Muscle layer of duodenum (tissue), 2 donors: ENCODE data around the gene FSTL5.

ENCODE experiments used
- H3K27ac ChIP-seq: one replicate; pipeline ENCODE4 v1.7.0; 2013; ENCODE audit warnings: mild to moderate bottlenecking, low read length
- H3K27me3 ChIP-seq: one replicate; pipeline ENCODE4 v1.7.0; 2013; ENCODE audit warnings: low read depth, mild to moderate bottlenecking, control low read depth, low read length
- H3K36me3 ChIP-seq, 2 donors: one replicate each; pipeline ENCODE4 v1.7.0; 2013; ENCODE audit warnings: low read length in 2 of 2, control low read depth in 1 of 2, mild to moderate bottlenecking in 1 of 2; ENCODE audit not compliant: insufficient read depth in 2 of 2, control insufficient read depth in 1 of 2
- H3K4me1 ChIP-seq, 2 donors: one replicate each; pipeline ENCODE4 v1.7.0; 2013; ENCODE audit warnings: low read length in 2 of 2, mild to moderate bottlenecking in 2 of 2, control low read depth in 1 of 2, moderate library complexity in 1 of 2; ENCODE audit not compliant: insufficient read depth in 2 of 2, control insufficient read depth in 1 of 2
- H3K4me3 ChIP-seq, 2 donors: one replicate each; pipeline ENCODE4 v1.7.0; 2013; ENCODE audit warnings: low read length in 2 of 2, low read depth in 1 of 2, mild to moderate bottlenecking in 1 of 2
- H3K9me3 ChIP-seq, 2 donors: one replicate each; pipeline ENCODE4 v1.7.0; 2013; ENCODE audit warnings: low read length in 2 of 2, control low read depth in 1 of 2, mild to moderate bottlenecking in 1 of 2; ENCODE audit not compliant: control insufficient read depth in 1 of 2
- donor health status: healthy.

Gene FSTL5

GRCh38 chr4:161936625-161937550 lies 226.9 kb downstream of the FSTL5 start:
- Histone ChIP-seq H3K9me3 (peaks cover 0 to 3% of the 10 kb centered on the region in 2 donors), H3K27ac (no peak overlapping the region), H3K36me3 (no peaks in the 10 kb centered on the region), H3K4me3 (no peak overlapping the region), H3K27me3 (no peaks in the 10 kb centered on the region), H3K4me1 (no peaks in the 10 kb centered on the region)

- no peak overlapping the region for H3K27ac ChIP-seq
- no peak overlapping the region for H3K4me3 ChIP-seq
These were observed 232.7 kb downstream of the FSTL5 start for GRCh38 chr4:161931089-161931488.

GRCh38 chr4:161929956-161930355 lies 233.8 kb downstream of the FSTL5 start:
- H3K27ac ChIP-seq, result no peak overlapping the region
- H3K4me3 ChIP-seq, result no peak overlapping the region
- H3K4me1 ChIP-seq, result no peaks in the 10 kb centered on the region
- H3K36me3 ChIP-seq, result no peaks in the 10 kb centered on the region
- no peaks in the 10 kb centered on the region for H3K9me3 ChIP-seq
- no peaks in the 10 kb centered on the region for H3K27me3 ChIP-seq

More at GRCh38 chr4:161931089-161931488, 232.7 kb downstream of the FSTL5 start:
- Histone ChIP-seq H3K9me3 (no peaks in the 10 kb centered on the region), H3K4me1 (no peaks in the 10 kb centered on the region), H3K27me3 (no peaks in the 10 kb centered on the region), H3K36me3 (no peaks in the 10 kb centered on the region)

- H3K4me3 ChIP-seq, result no peak overlapping the region
- H3K27ac ChIP-seq, result no peak overlapping the region
- H3K9me3 ChIP-seq, result no peaks in the 10 kb centered on the region
- H3K36me3 ChIP-seq, result no peaks in the 10 kb centered on the region
- no peaks in the 10 kb centered on the region for H3K4me1 ChIP-seq
- H3K27me3 ChIP-seq, result no peaks in the 10 kb centered on the region
These were observed 237.6 kb downstream of the FSTL5 start for GRCh38 chr4:161926033-161926828.

GRCh38 chr4:161920304-161921052 lies 243.3 kb downstream of the FSTL5 start:
- H3K36me3 ChIP-seq, result no peaks in the 10 kb centered on the region
- no peaks in the 10 kb centered on the region for H3K4me1 ChIP-seq
- H3K9me3 ChIP-seq, result no peaks in the 10 kb centered on the region
- no peaks in the 10 kb centered on the region for H3K27me3 ChIP-seq
- H3K27ac ChIP-seq, result no peak overlapping the region
- no peak overlapping the region for H3K4me3 ChIP-seq

- Histone ChIP-seq H3K27ac (no peak overlapping the region), H3K36me3 (no peaks in the 10 kb centered on the region), H3K27me3 (no peaks in the 10 kb centered on the region), H3K9me3 (no peaks in the 10 kb centered on the region), H3K4me3 (no peak overlapping the region), H3K4me1 (no peaks in the 10 kb centered on the region)
These were observed 244.2 kb downstream of the FSTL5 start for GRCh38 chr4:161919442-161920220.

- no peak overlapping the region for H3K4me3 ChIP-seq
- no peaks in the 10 kb centered on the region for H3K9me3 ChIP-seq
- H3K4me1 ChIP-seq, result no peaks in the 10 kb centered on the region
- no peak overlapping the region for H3K27ac ChIP-seq
- no peaks in the 10 kb centered on the region for H3K27me3 ChIP-seq
- H3K36me3 ChIP-seq, result no peaks in the 10 kb centered on the region
These were observed 247.8 kb downstream of the FSTL5 start for GRCh38 chr4:161916035-161916434.

- H3K4me1 ChIP-seq, result no peaks in the 10 kb centered on the region
- H3K9me3 ChIP-seq, result no peaks in the 10 kb centered on the region
- H3K4me3 ChIP-seq, result no peak overlapping the region
- H3K36me3 ChIP-seq, result no peaks in the 10 kb centered on the region
- no peak overlapping the region for H3K27ac ChIP-seq
- no peaks in the 10 kb centered on the region for H3K27me3 ChIP-seq
These were observed 256.2 kb downstream of the FSTL5 start for GRCh38 chr4:161907590-161907955.

GRCh38 chr4:161906836-161907589 lies 256.8 kb downstream of the FSTL5 start:
- H3K36me3 ChIP-seq, result no peaks in the 10 kb centered on the region
- no peak overlapping the region for H3K27ac ChIP-seq
- H3K4me3 ChIP-seq, result no peak overlapping the region
- no peaks in the 10 kb centered on the region for H3K27me3 ChIP-seq
- H3K9me3 ChIP-seq, result no peaks in the 10 kb centered on the region
- H3K4me1 ChIP-seq, result no peaks in the 10 kb centered on the region

GRCh38 chr4:161900110-161900509 lies 263.7 kb downstream of the FSTL5 start:
- H3K27ac ChIP-seq, result no peak overlapping the region
- no peaks in the 10 kb centered on the region for H3K27me3 ChIP-seq
- H3K4me1 ChIP-seq, result no peaks in the 10 kb centered on the region
- H3K36me3 ChIP-seq, result no peaks in the 10 kb centered on the region
- H3K9me3 ChIP-seq, result no peaks in the 10 kb centered on the region
- H3K4me3 ChIP-seq, result no peak overlapping the region
